HG02763 (cell line): ENCODE results near the gene IRX6.

Source experiments
- ATAC-seq: cut with Tn5 transposase; IDR thresholded peaks from one replicate; pipeline ENCODE4 v1.9.1; 2021; ENCODE audit warnings: mild to moderate bottlenecking, moderate library complexity; ENCODE audit not compliant: unreplicated experiment

IRX6 gene

DNA sequence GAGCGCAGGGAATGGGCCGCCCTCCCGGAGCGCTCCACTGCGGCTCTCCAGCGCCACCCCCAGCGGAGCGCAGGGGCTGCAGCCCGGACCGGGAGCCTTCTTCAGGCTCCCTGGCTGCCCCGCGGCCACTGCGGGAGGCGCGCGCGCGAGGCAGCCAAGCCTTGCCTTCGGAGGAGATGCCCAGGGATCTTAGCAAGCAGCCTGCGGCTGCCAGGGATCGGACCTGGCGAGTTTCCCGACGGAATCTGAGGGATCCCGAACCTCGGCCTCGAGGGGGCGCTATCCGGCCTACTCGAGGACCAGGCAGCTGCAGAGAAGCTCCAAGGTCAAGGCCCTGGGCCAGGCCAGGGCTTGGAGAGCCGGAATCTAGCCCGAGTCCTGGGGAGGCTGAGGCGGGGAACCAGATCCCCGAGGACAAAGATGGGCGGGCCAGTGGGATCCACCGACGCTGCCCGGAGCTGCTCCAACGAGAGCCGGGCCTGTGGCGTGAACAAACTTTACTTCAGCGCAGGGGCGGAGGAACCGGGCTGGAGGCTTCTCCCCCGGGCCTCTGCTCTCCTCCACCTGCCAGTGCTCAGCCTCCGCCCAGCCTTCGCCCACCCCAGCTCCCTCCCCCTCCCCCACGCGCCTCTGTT, at the start of gene IRX6:
Gene IRX6 (plus strand): TSS at position 567 of the 635 bp plus-strand sequence. CDS start 889 bp downstream, outside the sequence.
- no peak for ATAC-seq

GRCh38 chr16:55274391-55274790, 49.6 kb upstream of the IRX6 start:
- ATAC-seq: no peak

GRCh38 chr16:55275167-55275566, 48.8 kb upstream of the IRX6 start:
- ATAC-seq: no peak

GRCh38 chr16:55275869-55276268, 48.1 kb upstream of the IRX6 start:
- no peak for ATAC-seq

DNA sequence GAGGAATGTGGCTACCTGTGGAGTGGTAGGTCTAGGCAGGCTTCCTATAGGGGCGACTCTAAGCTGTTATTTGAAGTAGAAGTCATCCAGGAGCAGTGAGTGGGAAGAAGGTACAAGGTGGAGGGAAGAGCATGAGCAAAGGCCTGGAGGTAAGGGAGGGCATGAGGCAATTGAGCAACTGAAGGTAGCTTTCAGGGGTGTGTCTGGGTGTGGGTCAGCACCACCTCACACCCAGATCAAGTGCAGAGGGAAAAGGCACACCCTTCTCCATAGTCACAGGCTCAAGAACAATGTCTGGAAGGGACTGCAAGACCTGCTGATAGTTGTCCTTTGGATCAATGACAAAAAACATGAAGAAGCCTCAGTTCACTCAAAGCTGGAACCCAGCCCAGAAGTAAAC, 46.5 kb upstream of the IRX6 start:
- ATAC-seq: no peak

GRCh38 chr16:55279598-55279997, 44.4 kb upstream of the IRX6 start:
- ATAC-seq: no peak

- no peak for ATAC-seq
Measured at GRCh38 chr16:55280587-55280986, 43.4 kb upstream of the IRX6 start.

- ATAC-seq: no peak
Measured at GRCh38 chr16:55282441-55282840, 41.6 kb upstream of the IRX6 start.

- no peak for ATAC-seq
Measured at GRCh38 chr16:55283812-55284717, 39.9 kb upstream of the IRX6 start.

DNA sequence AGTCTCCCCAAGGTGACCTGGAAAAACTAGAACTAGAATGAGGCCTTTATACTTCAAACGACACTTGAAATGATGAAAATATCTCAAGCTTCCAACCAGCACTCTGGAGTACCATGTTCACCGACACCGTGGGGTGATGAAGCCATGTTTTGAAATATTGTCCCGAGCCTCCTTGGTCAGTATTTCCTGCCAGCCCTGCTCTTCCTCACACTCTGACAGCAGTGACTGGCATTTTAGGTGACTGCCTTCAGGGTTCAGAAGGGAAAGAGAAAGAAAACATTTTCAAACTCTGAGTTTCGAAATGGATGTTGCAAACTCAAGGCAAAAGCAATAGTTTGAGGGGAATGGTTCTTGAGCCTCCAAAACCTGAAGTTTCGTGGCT, 39.3 kb upstream of the IRX6 start:
- no peak for ATAC-seq

- no peak for ATAC-seq
Measured at GRCh38 chr16:55285586-55285985, 38.4 kb upstream of the IRX6 start.

- ATAC-seq: no peak
Measured at GRCh38 chr16:55289353-55289752, 34.6 kb upstream of the IRX6 start.

DNA sequence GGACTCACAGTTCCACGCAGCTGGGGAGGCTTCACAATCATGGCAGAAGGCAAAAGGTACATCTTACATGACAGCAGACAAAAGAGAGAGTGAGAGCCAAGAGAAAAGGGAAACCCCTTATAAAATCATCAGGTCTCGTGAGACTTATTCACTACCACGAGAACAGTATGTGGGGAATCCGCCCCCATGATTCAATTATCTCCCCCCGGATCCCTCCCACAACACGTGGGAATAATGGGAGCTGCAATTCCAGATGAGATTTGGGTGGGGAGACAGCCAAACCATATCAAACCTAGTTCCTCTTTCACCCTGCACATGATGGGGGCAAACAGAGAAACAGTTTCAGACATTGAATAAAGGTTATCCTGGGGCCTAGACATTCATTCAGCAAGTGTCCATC, 32.2 kb upstream of the IRX6 start:
- ATAC-seq: no peak

GRCh38 chr16:55292491-55292890, 31.5 kb upstream of the IRX6 start:
- no peak for ATAC-seq

GRCh38 chr16:55294129-55294528, 29.9 kb upstream of the IRX6 start:
- no peak for ATAC-seq

GRCh38 chr16:55294931-55295342, 29.1 kb upstream of the IRX6 start:
- no peak for ATAC-seq

GRCh38 chr16:55297062-55297909, 26.7 kb upstream of the IRX6 start:
- ATAC-seq: no peak

DNA sequence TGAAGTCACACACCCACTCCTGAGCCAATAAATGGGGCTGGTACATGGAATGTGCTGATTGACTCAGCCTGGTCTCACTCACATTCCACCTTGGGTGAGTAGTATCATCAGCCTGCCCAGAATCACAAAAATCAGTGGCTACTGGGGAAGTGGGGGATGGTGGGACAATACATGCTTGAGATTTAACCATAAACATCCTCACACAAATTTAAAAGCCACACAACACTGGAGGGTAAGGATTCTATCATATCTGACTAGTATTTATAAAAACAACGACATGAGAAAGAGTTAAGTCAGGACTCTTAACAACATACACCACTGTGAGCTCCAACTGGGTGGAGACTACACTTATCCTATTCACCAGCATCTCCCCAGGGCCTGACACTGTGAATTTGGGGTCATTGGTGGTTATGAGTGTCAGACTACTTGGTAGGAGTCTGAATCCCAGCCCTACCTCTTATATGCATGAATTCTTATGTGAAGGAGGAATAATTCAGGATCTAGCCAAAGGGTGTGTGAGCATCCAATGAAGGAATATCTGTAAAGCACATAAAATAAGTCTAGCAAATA, 26.0 kb upstream of the IRX6 start:
- ATAC-seq: no peak

GRCh38 chr16:55301385-55302008, 22.5 kb upstream of the IRX6 start:
- no peak for ATAC-seq

DNA sequence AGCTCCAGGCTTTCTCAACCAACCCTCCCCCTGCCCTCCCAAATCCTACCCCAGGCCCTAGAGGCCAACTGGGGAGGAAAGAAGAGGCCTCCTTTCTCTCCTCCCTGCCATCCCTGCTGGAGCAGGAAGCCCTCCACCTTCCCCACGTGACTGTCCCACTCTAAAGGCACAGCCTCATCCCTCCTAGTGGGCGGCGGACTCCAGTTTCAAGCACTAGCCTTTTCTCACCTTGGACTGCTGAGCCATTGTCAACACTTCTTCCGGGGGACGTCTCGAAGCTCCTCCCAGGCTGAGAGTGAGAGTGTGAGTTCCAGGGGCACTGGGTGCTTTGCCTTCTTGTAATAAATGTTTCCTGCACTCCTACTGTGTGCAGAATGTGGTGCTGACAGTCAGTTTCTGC, 21.4 kb upstream of the IRX6 start:
- ATAC-seq: no peak

DNA sequence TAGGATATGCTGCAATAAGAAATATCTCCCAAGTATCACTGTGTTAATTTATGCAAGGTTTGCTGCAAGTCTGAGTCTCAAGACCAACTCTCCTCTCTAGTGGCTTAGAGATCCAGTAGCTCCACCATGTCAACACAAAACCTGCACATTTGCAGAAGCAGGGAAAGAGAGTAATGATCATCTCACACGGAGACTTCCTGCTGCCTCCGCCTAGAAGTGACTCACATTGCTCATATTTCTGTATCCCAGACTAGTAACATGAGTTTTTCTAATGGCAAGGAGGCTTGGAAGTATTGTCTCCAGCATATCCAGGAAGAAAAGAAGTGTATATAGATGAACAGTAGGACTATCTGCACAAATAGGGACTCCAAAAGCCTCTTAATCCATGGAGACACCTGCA, 15.0 kb upstream of the IRX6 start:
- ATAC-seq: no peak
